SK-MEL-5 (cell line): ENCODE data around the gene PLOD2. TPM values are rescaled to one million over a fixed set of nuclear protein-coding genes. Genes with fewer than 3 reads are reported as not detected.
A peak's percentile ranks its signal among the peaks of the same experiment; 100 is the strongest.

Experiments
- DNase-seq: peaks from one replicate; pipeline ENCODE4 v3.0.0-alpha.2; 2016; ENCODE audit warnings: low read depth, low spot score
- in situ Hi-C: cut with HindIII; loops from 2 replicates; pipeline ENCODE4 v1.10.0; 2016; ENCODE audit warnings: low sequenced_read_pairs, high pct_unique_total_duplicates, low pct_unique_long_range_greater_than_20kb
- total RNA-seq: library from RNA; depleted of rRNA; stranded (reverse); fragments of >200 nt; shearing (Covaris generic); gene quantifications from 2 replicates; pipeline ENCODE4 v1.2.3, GENCODE V29; 2014; rRNA removed

Gene PLOD2
- total RNA-seq, 1 experiment from 2014 or later, result 37.7 TPM

DNA sequence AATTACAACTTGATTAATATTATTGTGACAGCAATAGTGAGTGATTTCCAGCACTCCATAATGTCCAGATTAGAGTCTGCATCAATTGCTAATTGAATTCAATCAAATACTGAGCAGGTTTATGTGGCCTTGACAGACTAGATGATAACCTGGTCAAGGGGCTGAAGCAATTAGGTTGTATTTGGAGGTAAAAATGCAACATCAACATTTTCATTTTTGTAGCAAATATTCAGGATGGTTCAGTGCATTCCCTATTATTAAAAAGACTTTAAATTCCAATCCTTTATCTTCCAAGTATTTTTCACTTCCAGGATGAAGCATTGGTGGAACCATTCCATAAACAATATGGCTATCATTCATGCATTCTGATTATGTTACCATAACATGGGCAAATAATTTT lies 120.4 kb downstream of the PLOD2 start:
- in situ Hi-C loops, result no loop called here
- no peak for DNase-seq

DNA sequence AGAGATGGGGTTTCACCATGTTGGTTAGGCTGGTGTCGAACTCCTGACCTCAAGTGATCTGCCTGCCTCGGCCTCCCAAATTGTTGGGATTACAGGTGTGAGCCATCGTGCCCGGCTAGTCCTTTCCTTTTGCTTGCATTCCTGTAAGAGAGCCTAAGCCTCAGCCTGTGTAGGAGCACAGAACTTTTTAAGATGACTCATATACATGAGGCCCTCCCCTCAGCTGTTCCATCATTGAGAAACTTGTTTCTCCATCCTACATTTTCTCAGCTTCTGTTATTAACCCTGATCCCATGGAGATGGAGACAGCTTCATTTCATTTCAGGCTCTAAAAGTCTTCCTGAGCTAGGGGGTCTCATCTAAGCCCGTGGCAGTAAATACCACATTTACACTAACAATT lies 123.3 kb downstream of the PLOD2 start:
- in situ Hi-C loops, result no loop called here

DNA sequence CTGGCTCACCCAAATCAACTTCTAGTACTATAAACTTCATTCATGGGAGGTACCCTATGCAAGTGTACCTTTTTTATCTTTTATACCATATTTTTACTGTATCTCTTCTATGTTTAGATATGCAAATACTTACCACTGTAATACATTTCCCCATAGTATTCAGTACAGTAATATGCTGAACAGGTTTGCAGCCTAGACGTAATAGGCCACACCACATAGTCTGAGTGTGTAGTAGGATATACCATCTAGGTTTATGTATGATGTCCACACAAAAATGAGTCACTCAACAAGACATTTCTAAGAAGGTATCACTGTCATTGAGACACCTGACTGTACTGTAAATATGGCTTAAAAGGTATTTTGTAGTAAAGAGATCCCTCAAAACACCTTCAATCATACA lies 124.7 kb downstream of the PLOD2 start:
- in situ Hi-C loops, result no loop called here
- no peak for DNase-seq

More for the DNA sequence above, 123.3 kb downstream of the PLOD2 start:
- no peak for DNase-seq

DNA sequence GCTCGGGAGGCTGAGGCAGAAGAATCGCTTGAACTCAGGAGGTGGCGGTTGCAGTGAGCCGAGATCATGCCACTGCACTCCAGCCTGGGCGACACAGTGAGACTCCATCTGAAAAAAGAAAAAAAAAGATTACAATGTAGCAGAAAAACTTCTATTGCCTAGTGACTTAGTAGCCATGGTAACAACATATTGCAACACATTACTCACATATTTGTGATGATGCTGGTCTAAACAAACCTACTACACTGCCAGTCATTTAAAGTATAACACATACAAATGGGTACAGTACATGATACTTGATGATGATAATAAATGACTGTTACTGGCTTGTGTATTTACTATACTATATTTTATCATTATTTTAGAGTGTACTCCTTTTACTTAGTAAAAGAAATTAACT lies 125.6 kb downstream of the PLOD2 start:
- no peak for DNase-seq
- in situ Hi-C loops, result no loop called here

DNA sequence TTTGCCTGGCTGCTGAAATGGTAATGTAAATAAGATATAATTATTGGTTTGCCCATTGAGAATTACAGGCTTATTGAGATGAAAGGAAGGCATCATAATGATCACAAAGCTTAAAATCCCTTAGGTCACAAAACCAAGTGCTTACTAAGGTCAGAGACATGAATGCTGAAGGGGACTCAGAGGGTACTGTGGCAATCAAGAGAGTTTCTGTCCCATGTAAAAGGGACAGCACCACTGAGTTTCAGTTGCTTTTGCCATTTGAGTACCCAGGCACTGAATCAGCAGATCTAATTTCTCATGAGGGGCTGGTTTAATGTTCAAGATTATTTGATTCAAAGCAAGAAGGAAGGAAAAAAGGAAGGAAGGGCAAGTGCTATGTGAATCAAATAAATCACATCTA lies 127.0 kb downstream of the PLOD2 start:
- no peak for DNase-seq
- in situ Hi-C loops, result no loop called here

DNA sequence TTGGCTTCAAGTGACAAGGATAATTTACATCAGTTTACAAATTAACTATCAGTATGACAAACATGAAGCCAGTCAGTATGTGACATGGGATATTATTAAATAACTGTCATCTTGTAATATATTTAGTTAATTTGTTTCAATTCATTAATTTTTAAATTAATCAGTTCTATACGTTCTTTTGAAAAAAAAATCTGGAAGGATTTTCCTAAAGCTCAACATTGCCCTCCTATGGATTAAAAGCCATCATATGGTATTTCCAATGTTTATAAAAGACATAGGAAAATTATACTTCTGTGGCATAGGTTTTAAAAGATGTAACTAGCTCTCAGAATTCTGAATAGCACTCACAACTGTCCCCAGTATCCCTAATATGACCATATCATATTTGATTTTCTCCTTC lies 134.4 kb downstream of the PLOD2 start:
- DNase-seq, result peak; percentile 6
- in situ Hi-C loops, result no loop called here

DNA sequence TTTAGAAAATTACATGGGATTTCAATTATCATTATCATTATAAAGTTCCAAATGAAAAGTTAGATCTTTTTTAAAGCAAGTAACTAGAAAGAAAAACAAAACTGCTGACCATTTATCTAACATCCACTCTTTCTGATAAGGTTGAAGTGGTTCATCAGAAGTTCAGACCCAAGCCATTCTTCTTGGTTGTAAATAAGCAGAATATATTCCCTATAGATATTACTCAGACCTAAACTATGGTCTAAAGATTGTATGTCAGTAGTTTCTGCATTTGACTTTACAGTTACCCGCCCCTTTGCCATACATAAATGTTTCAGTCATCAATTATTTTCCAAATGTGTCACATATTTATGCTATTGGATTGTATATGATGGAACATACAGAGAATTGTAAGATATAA lies 136.7 kb downstream of the PLOD2 start:
- in situ Hi-C loops, result no loop called here

DNA sequence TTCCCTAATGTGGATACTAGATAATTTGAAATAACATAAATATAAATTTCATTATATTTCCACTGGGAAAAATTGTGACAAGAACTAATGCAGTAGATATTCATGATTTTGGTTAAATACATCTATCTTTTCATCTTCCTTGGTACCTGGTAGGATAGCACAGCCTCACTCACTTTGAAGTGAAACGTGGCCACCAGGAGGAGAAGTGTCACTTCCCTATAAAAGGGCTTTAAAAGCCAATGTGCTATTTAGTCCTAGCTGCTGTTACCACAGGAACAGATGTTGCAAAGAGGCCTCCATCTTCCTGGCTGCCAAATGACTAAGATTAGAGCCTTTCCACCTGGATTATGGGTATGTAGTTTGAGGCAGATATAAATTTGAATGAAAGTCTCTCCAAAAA lies 140.0 kb downstream of the PLOD2 start:
- no peak for DNase-seq
- in situ Hi-C loops, result no loop called here

More for the DNA sequence above, 136.7 kb downstream of the PLOD2 start:
- no peak for DNase-seq

DNA sequence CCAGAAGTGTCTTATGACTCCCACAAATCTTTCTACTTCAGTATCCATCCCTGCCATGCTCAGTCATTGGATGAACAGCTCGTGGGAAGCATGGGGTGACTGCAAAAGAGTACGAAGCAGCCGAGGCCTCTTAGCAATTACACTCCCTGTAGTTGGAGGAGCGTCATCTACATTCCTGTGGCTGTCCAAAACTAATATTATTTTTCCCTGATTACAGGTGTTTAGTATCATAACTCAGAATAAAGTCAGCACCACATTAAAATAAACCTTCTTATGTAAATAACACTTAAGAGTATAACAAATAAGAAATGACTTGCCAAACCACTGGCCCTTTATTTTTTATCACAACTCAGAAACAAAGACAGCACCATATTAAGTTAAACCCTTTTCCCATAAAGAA lies 141.5 kb downstream of the PLOD2 start:
- DNase-seq, result no peak
- in situ Hi-C loops, result no loop called here

Other genes starting within 250 kb of the PLOD2 start
- gene PLSCR4, start 89.9 kb upstream of the PLOD2 start, total RNA-seq, result 3.2 and 4.5 TPM in 2 replicates